Neural cell (in vitro differentiated cells): Measurements from ENCODE around the gene SLC66A1. TPM values are rescaled to one million over a fixed set of nuclear protein-coding genes. Genes with fewer than 3 reads are reported as not detected.

Experiments
- H2AFZ ChIP-seq: fragments of 200-600, 300-800 bp; sonication (generic), shearing (Covaris generic); 2 replicates; pipeline ENCODE4 v1.6.0; 2014; ENCODE audit warnings: low read depth, mild to moderate bottlenecking, antibody characterized with exemption, low read length, moderate library complexity
- H3F3A ChIP-seq: fragments of 200-600 bp; shearing (Covaris generic); 2 replicates; pipeline ENCODE4 v1.6.1; 2016; ENCODE audit warnings: mild to moderate bottlenecking, moderate library complexity, mixed read lengths, antibody characterized with exemption, low read length; ENCODE audit not compliant: insufficient read depth, poor library complexity, severe bottlenecking
- H3K27ac ChIP-seq: fragments of 200-600, 300-800 bp; sonication (generic), shearing (Covaris generic); 2 replicates; pipeline ENCODE4 v1.5.1; 2014; ENCODE audit warnings: mild to moderate bottlenecking, low read length, moderate library complexity
- H3K27me3 ChIP-seq: fragments of 300-800, 200-600 bp; sonication (generic), shearing (Covaris generic); 2 replicates; pipeline ENCODE4 v1.6.0; 2014; ENCODE audit warnings: mild to moderate bottlenecking, low read depth, low read length, moderate library complexity; ENCODE audit not compliant: insufficient read depth
- H3K36me3 ChIP-seq: fragments of 300-800, 200-600 bp; sonication (generic), shearing (Covaris generic); 2 replicates; pipeline ENCODE4 v1.5.1; 2014; ENCODE audit warnings: mild to moderate bottlenecking, antibody characterized with exemption, low read length, moderate library complexity; ENCODE audit not compliant: insufficient read depth
- H3K4me2 ChIP-seq: fragments of 300-800, 200-600 bp; sonication (generic), shearing (Covaris generic); 2 replicates; pipeline ENCODE4 v1.6.0; 2014; ENCODE audit warnings: mild to moderate bottlenecking, low read length
- H3K4me3 ChIP-seq: fragments of 300-800, 200-600 bp; sonication (generic), shearing (Covaris generic); 2 replicates; pipeline ENCODE4 v1.5.1; 2014; ENCODE audit warnings: mild to moderate bottlenecking, low read length, moderate library complexity
- H3K79me2 ChIP-seq: fragments of 200-600 bp; shearing (Covaris generic); replicated peaks from 2 replicates; pipeline ENCODE4 v1.6.0; 2014; ENCODE audit warnings: mild to moderate bottlenecking, low read length, moderate library complexity; ENCODE audit not compliant: insufficient read depth
- H3K9ac ChIP-seq: fragments of 300-800, 200-600 bp; sonication (generic), shearing (Covaris generic); 2 replicates; pipeline ENCODE4 v1.6.1; 2016; ENCODE audit warnings: mild to moderate bottlenecking, low read length, mixed read lengths
- H3K9me2 ChIP-seq: fragments of 200-600 bp; shearing (Covaris generic); 2 replicates; pipeline ENCODE4 v1.6.1; 2016; ENCODE audit warnings: mild to moderate bottlenecking, low read length, mixed read lengths; ENCODE audit not compliant: insufficient read depth
- H3K9me3 ChIP-seq: fragments of 200-600, 300-800 bp; sonication (generic), shearing (Covaris generic); 2 replicates; pipeline ENCODE4 v1.6.1; 2016; ENCODE audit warnings: mild to moderate bottlenecking, mixed run types, low read length, moderate library complexity, mixed read lengths
- H4K20me1 ChIP-seq: fragments of 200-600 bp; shearing (Covaris generic); 2 replicates; pipeline ENCODE4 v1.6.1; 2016; ENCODE audit warnings: mild to moderate bottlenecking, mixed run types; ENCODE audit not compliant: insufficient read depth
- EP300 ChIP-seq: fragments of 450-650 bp; conservative IDR thresholded peaks from 2 replicates; pipeline ENCODE4 v1.6.1; 2014; ENCODE audit warnings: antibody characterized with exemption, mild to moderate bottlenecking, moderate library complexity; ENCODE audit not compliant: poor library complexity, severe bottlenecking
- MXI1 ChIP-seq: fragments of 450-650 bp; conservative IDR thresholded peaks from 2 replicates; pipeline ENCODE4 v1.6.1; 2014; ENCODE audit warnings: antibody characterized with exemption, mild to moderate bottlenecking; ENCODE audit not compliant: poor library complexity, severe bottlenecking
- POLR2AphosphoS5 ChIP-seq: IDR thresholded peaks from 2 replicates; pipeline ENCODE4 v1.6.1; 2012
- RAD21 ChIP-seq: fragments of 450-650 bp; conservative IDR thresholded peaks from 2 replicates; pipeline ENCODE4 v1.6.1; 2014; ENCODE audit warnings: antibody characterized with exemption, mild to moderate bottlenecking, moderate library complexity
- REST ChIP-seq: IDR thresholded peaks from 2 replicates; pipeline ENCODE4 v1.6.1; 2012; ENCODE audit warnings: borderline replicate concordance
- SMC3 ChIP-seq: fragments of 450-650 bp; conservative IDR thresholded peaks from 2 replicates; pipeline ENCODE4 v1.6.1; 2014; ENCODE audit warnings: antibody characterized with exemption, mild to moderate bottlenecking, moderate library complexity; ENCODE audit not compliant: poor library complexity
- TAF1 ChIP-seq: IDR thresholded peaks from 2 replicates; pipeline ENCODE4 v1.6.1; 2012; ENCODE audit warnings: low read depth
- polyA plus RNA-seq: library from polyadenylated mRNA; depleted of rRNA; stranded (reverse); fragments of >200 nt; gene quantifications from 2 replicates; pipeline ENCODE4 v1.2.3, GENCODE V29; 2014
- TF ChIP-seq, protein P1 (sequence below): fragments of 450-650 bp; IDR thresholded peaks from 2 replicates; pipeline ENCODE4 v1.5.1; 2014; ENCODE audit warnings: antibody characterized with exemption, mild to moderate bottlenecking, moderate library complexity; ENCODE audit not compliant: poor library complexity, severe bottlenecking

Gene SLC66A1
- polyA plus RNA-seq, 1 donor from 2014 or later: 31.8 TPM

- Histone ChIP-seq H3K27me3 (no peaks in the 10 kb centered on the region), H3K36me3 (no peaks in the 10 kb centered on the region)
- TF ChIP-seq POLR2AphosphoS5: no peak
- no peak for TF ChIP-seq TAF1
- TF ChIP-seq REST: no peak
- TF ChIP-seq, protein P1, sequence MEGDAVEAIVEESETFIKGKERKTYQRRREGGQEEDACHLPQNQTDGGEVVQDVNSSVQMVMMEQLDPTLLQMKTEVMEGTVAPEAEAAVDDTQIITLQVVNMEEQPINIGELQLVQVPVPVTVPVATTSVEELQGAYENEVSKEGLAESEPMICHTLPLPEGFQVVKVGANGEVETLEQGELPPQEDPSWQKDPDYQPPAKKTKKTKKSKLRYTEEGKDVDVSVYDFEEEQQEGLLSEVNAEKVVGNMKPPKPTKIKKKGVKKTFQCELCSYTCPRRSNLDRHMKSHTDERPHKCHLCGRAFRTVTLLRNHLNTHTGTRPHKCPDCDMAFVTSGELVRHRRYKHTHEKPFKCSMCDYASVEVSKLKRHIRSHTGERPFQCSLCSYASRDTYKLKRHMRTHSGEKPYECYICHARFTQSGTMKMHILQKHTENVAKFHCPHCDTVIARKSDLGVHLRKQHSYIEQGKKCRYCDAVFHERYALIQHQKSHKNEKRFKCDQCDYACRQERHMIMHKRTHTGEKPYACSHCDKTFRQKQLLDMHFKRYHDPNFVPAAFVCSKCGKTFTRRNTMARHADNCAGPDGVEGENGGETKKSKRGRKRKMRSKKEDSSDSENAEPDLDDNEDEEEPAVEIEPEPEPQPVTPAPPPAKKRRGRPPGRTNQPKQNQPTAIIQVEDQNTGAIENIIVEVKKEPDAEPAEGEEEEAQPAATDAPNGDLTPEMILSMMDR: no peak
Measured at GRCh38 chr1:19305880-19306279, 6.2 kb upstream of the SLC66A1 start.

GRCh38 chr1:19306941-19307340, 5.2 kb upstream of the SLC66A1 start:
- Histone ChIP-seq H3K9me2 (no peaks in the 10 kb centered on the region), H2AFZ (no peak overlapping the region), H3K27ac (no peak overlapping the region), H3K79me2 (peaks cover 7% of the 10 kb centered on the region), H4K20me1 (no peaks in the 10 kb centered on the region), H3K4me3 (no peak overlapping the region), H3F3A (no peaks in the 10 kb centered on the region), H3K27me3 (no peaks in the 10 kb centered on the region), H3K9ac (no peak overlapping the region), H3K9me3 (no peaks in the 10 kb centered on the region), H3K36me3 (no peaks in the 10 kb centered on the region), H3K4me2 (no peak overlapping the region)
- TF ChIP-seq TAF1: no peak
- TF ChIP-seq EP300: no peak
- TF ChIP-seq POLR2AphosphoS5: no peak
- no peak for TF ChIP-seq MXI1
- no peak for TF ChIP-seq RAD21
- TF ChIP-seq, protein P1: no peak
- TF ChIP-seq SMC3: no peak

More at GRCh38 chr1:19305880-19306279, 6.2 kb upstream of the SLC66A1 start:
- Histone ChIP-seq H3K27ac (no peak overlapping the region), H3F3A (no peaks in the 10 kb centered on the region), H2AFZ (no peak overlapping the region), H3K9me3 (no peaks in the 10 kb centered on the region), H4K20me1 (no peaks in the 10 kb centered on the region), H3K79me2 (peaks cover 3% of the 10 kb centered on the region), H3K4me3 (no peak overlapping the region), H3K9ac (no peak overlapping the region), H3K9me2 (no peaks in the 10 kb centered on the region), H3K4me2 (no peak overlapping the region)
